CD4-positive, CD25-positive, alpha-beta regulatory T cell (primary cell): ENCODE measurements around the gene FUT8. TPM values are rescaled to one million over a fixed set of nuclear protein-coding genes. Genes with fewer than 3 reads are reported as not detected.

ENCODE experiments used
- ATAC-seq, 2 donors: fragments of 150-1000 bp; cut with Tn5 transposase; one replicate each; pipeline ENCODE4 v1.10.0; 2021; ENCODE audit warnings: low read depth in 2 of 2, moderate number of reproducible peaks in 2 of 2, moderate library complexity in 1 of 2
- DNase-seq, 3 donors: peaks; one replicate each; pipeline versions ENCODE4 v3.0.0 to v3.0.0-alpha.2; 2012 to 2022; ENCODE audit warnings: mixed read lengths in 1 of 3
- H3K27ac ChIP-seq: one replicate; pipeline ENCODE4 v1.7.0; 2013; ENCODE audit warnings: mild to moderate bottlenecking, low read length; ENCODE audit not compliant: insufficient read depth, poor library complexity, severe bottlenecking
- H3K27me3 ChIP-seq: one replicate; pipeline ENCODE4 v1.7.0; 2013; ENCODE audit warnings: low read length; ENCODE audit not compliant: control insufficient read depth, insufficient read depth
- H3K36me3 ChIP-seq: one replicate; pipeline ENCODE4 v1.7.0; 2013; ENCODE audit warnings: mild to moderate bottlenecking, low read length, moderate library complexity; ENCODE audit not compliant: control insufficient read depth, insufficient read depth
- H3K4me1 ChIP-seq: 2 replicates; pipeline ENCODE4 v1.7.0; 2013; ENCODE audit warnings: mild to moderate bottlenecking, low read length; ENCODE audit not compliant: insufficient read depth, control insufficient read depth, poor library complexity, severe bottlenecking
- H3K4me3 ChIP-seq: one replicate; pipeline ENCODE4 v1.7.0; 2013; ENCODE audit warnings: low read depth, mild to moderate bottlenecking, low read length, moderate library complexity
- H3K9me3 ChIP-seq, 2 experiments: 1 replicate in 1 of 2; 2 replicates in 1 of 2; pipeline ENCODE4 v1.7.0; 2013; ENCODE audit warnings: low read length in 2 of 2, mild to moderate bottlenecking in 1 of 2, moderate library complexity in 1 of 2; ENCODE audit not compliant: control insufficient read depth in 2 of 2
- H3K27ac Mint-ChIP-seq, 3 donors: one replicate each; pipeline ENCODE4 v1.8.0; 2020 to 2022; ENCODE audit warnings: mild to moderate bottlenecking in 3 of 3, mixed read lengths in 3 of 3, moderate library complexity in 2 of 3
- H3K27me3 Mint-ChIP-seq: one replicate; pipeline ENCODE4 v1.8.0; 2022; ENCODE audit warnings: mild to moderate bottlenecking, mixed read lengths
- H3K36me3 Mint-ChIP-seq: one replicate; pipeline ENCODE4 v1.8.0; 2020; ENCODE audit warnings: mixed read lengths
- H3K4me1 Mint-ChIP-seq, 4 donors: one replicate each; pipeline ENCODE4 v1.8.0; 2020 to 2022; ENCODE audit warnings: mixed read lengths in 4 of 4, mild to moderate bottlenecking in 1 of 4
- H3K4me3 Mint-ChIP-seq, 4 donors: one replicate each; pipeline ENCODE4 v1.8.0; 2020 to 2022; ENCODE audit warnings: mild to moderate bottlenecking in 4 of 4, mixed read lengths in 4 of 4, moderate library complexity in 3 of 4
- H3K9me3 Mint-ChIP-seq, 7 donors: one replicate each; pipeline ENCODE4 v1.8.0; 2020 to 2022; ENCODE audit warnings: mixed read lengths in 7 of 7, mild to moderate bottlenecking in 3 of 7, moderate library complexity in 2 of 7
- polyA plus RNA-seq, 4 donors: library from polyadenylated mRNA; unstranded; fragments of 300-500 nt; fragmentation: Illumina TruSeq; gene quantifications; one replicate each; pipeline ENCODE4 v1.2.3, GENCODE V29; 2021
- total RNA-seq: library from RNA; stranded (reverse); gene quantifications from one replicate; pipeline ENCODE4 v1.2.3, GENCODE V29; 2022

Gene FUT8
- total and polyA plus RNA-seq, 5 donors from 2014 or later: 15.3 to 59.2 (median 22.2) TPM

GRCh38 chr14:65495196-65495595, 82.7 kb downstream of the FUT8 start:
- H3K4me3 ChIP-seq: no peak overlapping the region
- peaks cover 17 to 44% (median 31%) of the 10 kb centered on the region in 4 donors for H3K4me1 Mint-ChIP-seq
- H3K27me3 ChIP-seq: no peaks in the 10 kb centered on the region
- no peak overlapping the region for H3K27ac Mint-ChIP-seq
- no peak overlapping the region for H3K27ac ChIP-seq
- DNase-seq: no peak
- no peak for ATAC-seq
- H3K9me3 Mint-ChIP-seq: peaks cover 0 to 13% (median 7%) of the 10 kb centered on the region in 7 donors
- peaks cover 0 to 2% of the 10 kb centered on the region in 2 experiments for H3K9me3 ChIP-seq
- no peaks in the 10 kb centered on the region for H3K27me3 Mint-ChIP-seq
- peaks cover 4% of the 10 kb centered on the region for H3K4me1 ChIP-seq
- peaks cover 24% of the 10 kb centered on the region for H3K36me3 Mint-ChIP-seq
- peaks cover 3% of the 10 kb centered on the region for H3K36me3 ChIP-seq
- H3K4me3 Mint-ChIP-seq: no peak overlapping the region

- no peak overlapping the region for H3K4me3 ChIP-seq
- peaks cover 0 to 2% of the 10 kb centered on the region in 2 experiments for H3K9me3 ChIP-seq
- H3K4me1 ChIP-seq: peaks cover 4% of the 10 kb centered on the region
- Mint-ChIP-seq H3K27ac (no peak overlapping the region), H3K4me1 (peaks cover 29 to 45% (median 38%) of the 10 kb centered on the region in 4 donors), H3K4me3 (no peak overlapping the region), H3K36me3 (peaks cover 17% of the 10 kb centered on the region), H3K9me3 (peaks cover 0 to 13% (median 7%) of the 10 kb centered on the region in 7 donors), H3K27me3 (no peaks in the 10 kb centered on the region)
- H3K36me3 ChIP-seq: peaks cover 3% of the 10 kb centered on the region
- DNase-seq: no peak
- H3K27me3 ChIP-seq: no peaks in the 10 kb centered on the region
- H3K27ac ChIP-seq: no peak overlapping the region
- no peak for ATAC-seq
Measured at GRCh38 chr14:65496178-65496993, 83.9 kb downstream of the FUT8 start.

GRCh38 chr14:65499138-65499537, 86.6 kb downstream of the FUT8 start:
- Histone ChIP-seq H3K9me3 (peaks cover 0 to 2% of the 10 kb centered on the region in 2 experiments), H3K27ac (no peak overlapping the region), H3K4me3 (no peak overlapping the region), H3K27me3 (no peaks in the 10 kb centered on the region), H3K4me1 (no peaks in the 10 kb centered on the region), H3K36me3 (peaks cover 3% of the 10 kb centered on the region)
- Mint-ChIP-seq H3K27me3 (no peaks in the 10 kb centered on the region), H3K9me3 (peaks cover 0 to 10% (median 7%) of the 10 kb centered on the region in 7 donors), H3K4me3 (no peak overlapping the region), H3K27ac (no peak overlapping the region), H3K4me1 (peaks cover 28 to 49% (median 42%) of the 10 kb centered on the region in 4 donors), H3K36me3 (peaks cover 17% of the 10 kb centered on the region)
- DNase-seq: no peak
- ATAC-seq: no peak

GRCh38 chr14:65500075-65500474, 87.5 kb downstream of the FUT8 start:
- no peaks in the 10 kb centered on the region for H3K4me1 ChIP-seq
- DNase-seq: no peak
- no peak overlapping the region for H3K27ac ChIP-seq
- no peaks in the 10 kb centered on the region for H3K27me3 Mint-ChIP-seq
- H3K36me3 ChIP-seq: peaks cover 3% of the 10 kb centered on the region
- H3K9me3 ChIP-seq: no peaks in the 10 kb centered on the region
- H3K27me3 ChIP-seq: no peaks in the 10 kb centered on the region
- H3K27ac Mint-ChIP-seq: peak overlapping the region in 1 of 3 donors; percentile 7
- peaks cover 0 to 10% (median 7%) of the 10 kb centered on the region in 7 donors for H3K9me3 Mint-ChIP-seq
- H3K4me3 Mint-ChIP-seq: no peak overlapping the region
- no peak overlapping the region for H3K4me3 ChIP-seq
- peaks cover 17% of the 10 kb centered on the region for H3K36me3 Mint-ChIP-seq
- H3K4me1 Mint-ChIP-seq: peaks cover 32 to 51% (median 44%) of the 10 kb centered on the region in 4 donors
- no peak for ATAC-seq

GRCh38 chr14:65501328-65501727, 88.8 kb downstream of the FUT8 start:
- ATAC-seq (no peak), DNase-seq (no peak)
- H3K27me3 ChIP-seq: no peaks in the 10 kb centered on the region
- H3K4me1 Mint-ChIP-seq: peaks cover 27 to 53% (median 43%) of the 10 kb centered on the region in 4 donors
- no peaks in the 10 kb centered on the region for H3K27me3 Mint-ChIP-seq
- peaks cover 8% of the 10 kb centered on the region for H3K36me3 Mint-ChIP-seq
- no peaks in the 10 kb centered on the region for H3K36me3 ChIP-seq
- H3K9me3 Mint-ChIP-seq: peaks cover 0 to 5% (median 4%) of the 10 kb centered on the region in 7 donors
- peak overlapping the region in 2 of 4 donors; percentile 15 to 32 for H3K4me3 Mint-ChIP-seq
- no peak overlapping the region for H3K27ac ChIP-seq
- no peaks in the 10 kb centered on the region for H3K4me1 ChIP-seq
- H3K4me3 ChIP-seq: no peak overlapping the region
- no peaks in the 10 kb centered on the region for H3K9me3 ChIP-seq
- H3K27ac Mint-ChIP-seq: peak overlapping the region in 1 of 3 donors; percentile 62

GRCh38 chr14:65502676-65503124, 90.2 kb downstream of the FUT8 start:
- no peak overlapping the region for H3K27ac ChIP-seq
- peaks cover 0 to 1% of the 10 kb centered on the region in 2 experiments for H3K9me3 ChIP-seq
- H3K9me3 Mint-ChIP-seq: peaks cover 0 to 5% (median 0%) of the 10 kb centered on the region in 7 donors
- DNase-seq (no peak), ATAC-seq (no peak)
- no peaks in the 10 kb centered on the region for H3K4me1 ChIP-seq
- H3K4me3 ChIP-seq: no peak overlapping the region
- H3K27ac Mint-ChIP-seq: peak overlapping the region in 2 of 3 donors; percentile 18 to 33
- no peaks in the 10 kb centered on the region for H3K27me3 ChIP-seq
- no peaks in the 10 kb centered on the region for H3K27me3 Mint-ChIP-seq
- peaks cover 11% of the 10 kb centered on the region for H3K36me3 Mint-ChIP-seq
- H3K36me3 ChIP-seq: no peaks in the 10 kb centered on the region
- peaks cover 27 to 49% (median 45%) of the 10 kb centered on the region in 4 donors for H3K4me1 Mint-ChIP-seq
- H3K4me3 Mint-ChIP-seq: no peak overlapping the region

GRCh38 chr14:65503771-65504170, 91.2 kb downstream of the FUT8 start:
- H3K27me3 Mint-ChIP-seq: no peaks in the 10 kb centered on the region
- Histone ChIP-seq H3K27ac (no peak overlapping the region), H3K36me3 (no peaks in the 10 kb centered on the region), H3K4me1 (no peaks in the 10 kb centered on the region), H3K27me3 (no peaks in the 10 kb centered on the region), H3K9me3 (peaks cover 0 to 2% of the 10 kb centered on the region in 2 experiments), H3K4me3 (no peak overlapping the region)
- peaks cover 13% of the 10 kb centered on the region for H3K36me3 Mint-ChIP-seq
- H3K9me3 Mint-ChIP-seq: peaks cover 0 to 5% (median 1%) of the 10 kb centered on the region in 7 donors
- DNase-seq: no peak
- H3K4me3 Mint-ChIP-seq: no peak overlapping the region
- H3K27ac Mint-ChIP-seq: peak overlapping the region in 1 of 3 donors; percentile 18
- no peak for ATAC-seq
- peaks cover 21 to 46% (median 39%) of the 10 kb centered on the region in 4 donors for H3K4me1 Mint-ChIP-seq
